GM12892 (cell line): ENCODE data around the gene NKD2.
"Not testable (repeated sequence)": the region's sequence is repeated elsewhere in the genome, so short reads cannot be mapped to it uniquely, and the experiment has no call there.

ENCODE experiments used
- DNase-seq: peaks from one replicate; pipeline ENCODE4 v3.0.0; 2011; ENCODE audit not compliant: insufficient read length
- FAIRE-seq: peaks from 2 replicates; lab custom pipeline; 2011; peaks lifted over from hg19 to GRCh38; lab: Jason Lieb, UNC
- POLR2A ChIP-seq: IDR thresholded peaks from 2 replicates; pipeline ENCODE4 v1.6.1; 2011; ENCODE audit warnings: low read depth, low read length, control low read depth
- POLR2AphosphoS5 ChIP-seq: IDR thresholded peaks from 2 replicates; pipeline ENCODE4 v1.6.1; 2011; ENCODE audit warnings: low read depth, low read length, control low read depth
- TAF1 ChIP-seq: IDR thresholded peaks from 2 replicates; pipeline ENCODE4 v1.6.1; 2011; ENCODE audit warnings: low read depth, mild to moderate bottlenecking, control low read depth, low read length, borderline replicate concordance

The NKD2 gene

DNA sequence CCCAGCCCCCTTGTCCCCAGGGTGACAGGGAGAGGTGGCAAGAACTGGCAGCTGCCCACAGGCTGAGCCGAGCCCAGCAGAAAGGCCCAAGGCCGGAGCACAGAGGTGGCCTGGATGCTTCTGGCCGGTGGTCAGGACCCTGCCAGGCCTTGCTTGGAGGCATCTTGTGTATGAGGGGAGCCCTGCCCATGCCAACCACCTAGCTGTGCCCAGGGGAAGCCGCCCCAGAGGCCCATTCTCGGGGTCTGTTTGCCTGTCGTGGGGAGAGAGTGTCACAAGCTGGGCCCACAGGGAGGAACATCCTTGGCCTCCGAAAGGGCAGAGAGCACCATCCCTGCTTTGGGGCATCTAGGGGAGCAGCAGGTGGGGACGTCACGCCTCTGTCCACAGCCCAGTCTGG, 10.0 kb downstream of the NKD2 start:
- DNase-seq (no peak), FAIRE-seq (no peak)
- TF ChIP-seq POLR2A (no peak), TAF1 (no peak), POLR2AphosphoS5 (no peak)

DNA sequence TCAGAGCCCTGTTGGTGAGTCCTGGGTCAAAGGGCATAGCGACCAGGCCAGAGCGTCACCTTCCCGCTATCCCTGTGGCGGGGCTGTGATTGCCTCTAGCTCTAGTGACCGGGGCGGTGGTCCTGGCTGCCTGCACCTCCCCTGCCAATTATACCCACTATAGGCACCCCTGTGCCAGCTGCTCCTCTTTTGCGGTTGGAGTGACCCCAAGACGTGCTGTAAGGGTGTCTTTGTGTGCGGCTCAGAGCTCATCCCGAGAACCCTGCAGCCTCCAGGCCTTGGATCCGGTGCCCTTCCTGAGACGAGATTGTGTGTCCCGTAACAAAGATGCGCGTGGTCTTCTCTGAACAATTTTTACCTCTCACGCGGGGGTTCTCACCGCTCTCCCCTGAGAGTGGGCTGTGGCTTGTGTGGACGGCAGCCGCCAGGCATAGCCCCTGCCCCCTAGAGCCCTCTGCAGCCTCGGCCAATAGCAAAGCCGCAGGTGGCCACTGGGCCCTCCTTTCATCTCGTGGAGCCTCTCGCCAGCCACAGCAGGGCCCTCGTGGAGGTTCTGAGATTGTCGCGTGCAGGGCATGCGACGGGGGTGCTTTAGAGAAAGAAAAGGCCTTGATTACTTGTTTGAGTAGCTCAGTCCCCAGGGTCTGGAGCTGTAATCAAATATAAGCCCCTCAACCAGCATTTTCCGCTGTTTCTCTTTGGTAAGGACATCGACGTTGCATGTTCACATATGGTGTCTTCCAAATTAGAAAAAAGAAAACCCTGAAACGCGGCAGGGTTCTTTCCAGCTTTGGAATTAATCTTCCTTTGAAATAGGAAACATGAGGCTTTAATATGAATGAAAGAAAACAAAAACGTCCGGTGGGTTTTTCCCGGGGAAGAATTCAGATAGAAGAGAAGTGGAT, 10.7 kb downstream of the NKD2 start:
- DNase-seq (no peak), FAIRE-seq (no peak)
- TF ChIP-seq POLR2A, result no peak
- no peak for TF ChIP-seq TAF1
- no peak for TF ChIP-seq POLR2AphosphoS5

GRCh38 chr5:1020452-1020961, 11.9 kb downstream of the NKD2 start:
- FAIRE-seq (no peak), DNase-seq (no peak)
- TF ChIP-seq TAF1, result no peak
- TF ChIP-seq POLR2AphosphoS5, result no peak
- TF ChIP-seq POLR2A, result no peak

GRCh38 chr5:1021136-1021968, 12.8 kb downstream of the NKD2 start:
- no peak for FAIRE-seq
- TF ChIP-seq POLR2AphosphoS5 (no peak), TAF1 (no peak), POLR2A (no peak)
- no peak for DNase-seq

- not testable (repeated sequence) for FAIRE-seq, DNase-seq
Observed at GRCh38 chr5:1021969-1022336, 13.4 kb downstream of the NKD2 start.

DNA sequence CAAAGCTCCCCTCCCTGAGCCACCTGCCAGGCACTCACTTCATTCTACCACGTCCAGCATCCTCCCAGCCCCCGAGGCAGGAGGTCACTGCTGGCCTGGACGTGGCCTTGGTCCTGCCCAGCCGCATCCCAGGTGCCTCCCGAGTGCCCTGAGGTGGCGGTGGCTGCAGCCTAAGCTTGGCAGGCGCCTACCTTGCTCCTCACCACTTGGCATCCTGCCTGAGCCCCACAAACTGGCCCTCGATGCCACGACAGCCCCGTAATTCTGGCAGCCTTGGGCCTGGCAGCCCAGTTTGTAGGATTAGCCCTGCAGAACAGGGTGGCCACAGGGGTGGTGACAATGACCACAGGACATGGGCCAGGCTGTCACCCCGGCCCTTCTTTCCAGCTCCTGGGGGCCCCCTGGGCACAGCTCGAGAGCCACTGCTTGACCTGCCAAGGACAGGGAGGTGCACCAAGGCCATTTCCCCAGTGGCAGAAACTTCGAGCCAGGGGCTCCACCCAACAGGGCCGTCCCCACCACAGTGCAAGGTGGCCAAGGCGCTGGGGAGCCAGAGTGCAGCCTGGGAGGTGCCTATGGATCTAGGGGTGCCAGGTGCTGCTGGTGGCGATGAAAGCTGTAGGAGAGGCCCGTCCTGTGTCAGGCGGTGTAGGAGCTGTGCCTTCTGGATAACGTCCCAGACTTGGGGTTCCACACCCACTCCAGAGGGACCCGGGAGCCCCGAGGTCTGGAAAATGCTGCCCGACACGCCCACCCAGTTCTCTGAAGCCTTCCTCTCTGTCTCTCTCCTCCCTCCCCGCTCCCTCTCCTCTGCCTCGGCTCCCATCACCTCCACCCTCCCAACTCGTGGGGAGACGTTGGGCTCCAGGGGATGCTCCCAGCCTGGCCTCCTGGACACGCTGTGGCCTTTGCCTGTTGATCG, 18.4 kb downstream of the NKD2 start:
- DNase-seq (no peak), FAIRE-seq (no peak)
- no peak for TF ChIP-seq TAF1
- TF ChIP-seq POLR2AphosphoS5, result no peak
- TF ChIP-seq POLR2A, result no peak

DNA sequence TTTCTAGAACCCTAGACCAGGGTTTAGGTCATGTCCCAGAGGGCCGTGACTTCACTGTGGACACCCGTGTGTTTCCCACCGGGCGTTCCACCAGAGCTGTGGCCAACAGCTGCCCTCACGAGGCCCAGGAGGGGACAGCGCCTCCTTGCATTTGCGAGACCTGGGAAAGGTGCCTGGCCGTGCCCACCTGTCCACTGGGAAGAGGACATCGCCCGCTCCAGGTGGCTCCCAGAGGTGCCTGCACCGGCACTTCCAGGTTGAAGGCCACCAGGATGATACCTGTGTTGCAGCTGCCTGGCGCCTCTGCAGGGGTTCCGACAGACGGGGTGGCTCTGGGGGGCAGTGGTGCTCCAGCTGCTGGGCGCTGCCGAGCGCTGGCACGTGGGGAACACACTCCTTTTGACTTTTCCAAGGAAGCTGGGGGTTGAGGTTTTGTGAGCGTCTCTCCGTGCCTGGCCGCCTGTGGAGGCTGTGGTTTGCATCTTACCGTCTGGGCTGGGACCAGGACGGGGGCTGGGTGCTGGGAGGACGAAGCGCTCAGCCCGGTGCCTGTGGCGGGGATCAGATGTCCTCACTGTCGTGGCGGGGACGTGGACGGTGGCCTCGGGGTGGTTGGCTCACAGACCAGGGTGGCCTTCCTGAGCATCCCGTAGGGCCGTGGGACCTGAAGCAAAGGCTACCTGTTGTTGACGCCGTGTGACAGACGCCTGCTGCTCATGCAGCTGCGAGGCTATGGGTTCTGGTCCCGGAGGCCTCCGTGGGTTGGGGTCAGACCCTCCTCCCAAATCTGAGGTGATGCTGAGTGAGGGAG, 19.2 kb downstream of the NKD2 start:
- no peak for TF ChIP-seq TAF1
- no peak for TF ChIP-seq POLR2A
- no peak for TF ChIP-seq POLR2AphosphoS5
- FAIRE-seq (no peak), DNase-seq (no peak)

DNA sequence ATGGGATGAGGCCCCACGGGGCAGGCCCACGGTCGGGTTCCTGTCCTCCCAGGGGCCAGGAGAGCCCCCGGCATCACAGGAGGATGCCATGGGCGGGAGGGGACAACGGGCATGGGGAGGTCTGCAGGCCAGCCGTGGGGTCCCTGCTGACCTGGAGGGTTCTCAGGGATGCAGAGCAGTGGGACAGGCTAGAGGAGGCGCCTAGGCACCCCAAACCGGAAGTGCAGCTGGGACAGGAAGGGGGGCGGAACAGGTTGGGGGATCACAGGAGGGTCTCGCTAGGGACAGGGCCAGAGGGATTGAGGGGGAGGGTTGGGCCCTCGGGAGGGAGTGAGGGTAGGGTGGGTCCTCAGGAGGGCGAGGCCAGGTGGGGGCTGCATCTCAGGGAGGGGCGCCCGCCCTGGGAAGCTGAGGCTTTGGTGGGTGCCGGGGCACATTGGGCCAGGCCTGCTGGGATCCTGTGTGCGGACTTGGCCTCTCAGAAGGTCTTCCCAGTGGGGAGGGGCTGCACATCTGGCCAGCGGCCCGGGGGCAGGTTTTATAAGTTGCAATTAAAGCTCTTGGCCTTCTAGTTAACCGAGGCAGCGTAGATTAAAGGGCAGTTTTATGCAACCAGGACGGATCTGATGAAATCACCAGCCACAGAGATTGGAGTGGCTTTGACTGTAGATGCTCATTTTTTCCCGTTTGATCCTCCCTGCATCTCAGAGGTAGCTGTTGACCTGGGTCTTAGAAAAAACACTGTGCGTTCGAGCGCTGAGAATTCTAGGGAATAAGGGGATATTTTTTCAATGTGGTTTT, 20.1 kb downstream of the NKD2 start:
- DNase-seq (no peak), FAIRE-seq (no peak)
- no peak for TF ChIP-seq POLR2AphosphoS5
- no peak for TF ChIP-seq POLR2A
- no peak for TF ChIP-seq TAF1

DNA sequence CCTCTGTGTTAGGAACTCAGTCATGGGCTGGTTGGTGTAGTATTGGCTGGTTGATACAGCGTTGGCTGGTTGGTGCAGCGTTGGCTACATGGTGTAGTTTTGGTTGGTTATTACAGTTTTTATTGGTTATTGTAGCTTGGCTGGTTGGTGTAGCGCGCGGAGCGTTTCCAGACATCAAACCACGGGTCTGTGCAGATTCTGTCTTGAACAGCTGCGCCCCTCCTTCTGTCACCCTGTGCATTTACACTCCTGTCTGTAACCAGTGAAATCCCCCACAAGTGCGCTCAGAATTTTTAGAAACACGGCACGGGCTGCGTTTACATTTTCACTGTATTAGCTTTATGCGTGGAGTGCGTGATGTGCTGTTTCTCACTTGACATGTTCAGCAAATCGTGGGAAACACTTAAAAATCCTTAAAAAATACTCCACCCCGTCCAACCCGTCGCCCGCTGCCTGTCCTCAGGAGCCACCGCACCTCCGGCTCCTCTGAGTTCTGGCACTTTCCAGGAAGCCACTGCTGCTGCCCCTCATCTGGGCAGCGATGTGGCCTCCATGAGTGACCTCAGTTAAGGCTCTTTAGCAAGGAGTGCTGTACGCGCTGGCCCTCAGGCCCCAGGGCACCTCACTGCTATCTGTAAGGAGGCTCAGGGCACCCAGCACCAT, 20.8 kb downstream of the NKD2 start:
- no peak for FAIRE-seq
- TF ChIP-seq POLR2A (no peak), TAF1 (no peak), POLR2AphosphoS5 (no peak)

More for the DNA sequence above, 20.8 kb downstream of the NKD2 start:
- DNase-seq, result no peak
